Loucy (cell line): ENCODE data around the gene CD8A.

Experiments
- H2AFZ ChIP-seq: fragments of 200-600 bp; sonication (generic); 2 replicates; pipeline ENCODE4 v1.6.0; 2016; ENCODE audit warnings: antibody characterized with exemption, mild to moderate bottlenecking, low read length, moderate library complexity
- H3F3A ChIP-seq: fragments of 200-600 bp; 2 replicates; pipeline ENCODE4 v1.6.0; 2016; ENCODE audit warnings: antibody characterized with exemption, low read depth, mild to moderate bottlenecking
- H3K27me3 ChIP-seq: fragments of 200-600 bp; sonication (generic); 2 replicates; pipeline ENCODE4 v1.6.1; 2014; ENCODE audit warnings: low read length, mild to moderate bottlenecking; ENCODE audit not compliant: insufficient read depth, poor library complexity, severe bottlenecking
- H3K36me3 ChIP-seq: fragments of 200-600 bp; sonication (generic); 2 replicates; pipeline ENCODE4 v1.6.1; 2016; ENCODE audit warnings: low read length; ENCODE audit not compliant: insufficient read depth
- H3K4me1 ChIP-seq: fragments of 200-600 bp; sonication (generic); 2 replicates; pipeline ENCODE4 v1.5.1; 2014; ENCODE audit warnings: low read length, mild to moderate bottlenecking; ENCODE audit not compliant: insufficient read depth, poor library complexity, severe bottlenecking
- H3K4me2 ChIP-seq: fragments of 200-600 bp; sonication (generic); 2 replicates; pipeline ENCODE4 v1.6.0; 2014; ENCODE audit warnings: antibody characterized with exemption, low read length, low read depth, mild to moderate bottlenecking; ENCODE audit not compliant: poor library complexity, severe bottlenecking
- H3K4me3 ChIP-seq: fragments of 200-600 bp; sonication (generic); 2 replicates; pipeline ENCODE4 v1.5.1; 2014; ENCODE audit warnings: low read length, mild to moderate bottlenecking, mixed read lengths; ENCODE audit not compliant: poor library complexity, severe bottlenecking
- H3K79me2 ChIP-seq: fragments of 200-600 bp; sonication (generic); 2 replicates; pipeline ENCODE4 v1.6.1; 2014; ENCODE audit warnings: low read length; ENCODE audit not compliant: insufficient read depth
- H3K9ac ChIP-seq: fragments of 200-600 bp; sonication (generic); 2 replicates; pipeline ENCODE4 v1.6.0; 2014; ENCODE audit warnings: mild to moderate bottlenecking, low read depth, low read length, moderate library complexity; ENCODE audit not compliant: poor library complexity, severe bottlenecking
- H3K9me2 ChIP-seq: fragments of 200-600 bp; sonication (generic); replicated peaks from 2 replicates; pipeline ENCODE4 v1.6.1; 2016; ENCODE audit warnings: low read depth, low read length, mixed read lengths
- H3K9me3 ChIP-seq: fragments of 200-600 bp; sonication (generic); 2 replicates; pipeline ENCODE4 v1.6.1; 2014; ENCODE audit warnings: mild to moderate bottlenecking, antibody characterized with exemption, low read length, low read depth; ENCODE audit not compliant: insufficient read depth
- H4K20me1 ChIP-seq: fragments of 200-600 bp; sonication (generic); 2 replicates; pipeline ENCODE4 v1.6.0; 2014; ENCODE audit warnings: antibody characterized with exemption, low read length, mild to moderate bottlenecking; ENCODE audit not compliant: insufficient read depth, poor library complexity, severe bottlenecking
- EZH2phosphoT487 ChIP-seq: fragments of 200-600 bp; IDR thresholded peaks from 2 replicates; pipeline ENCODE4 v1.6.1; 2018; ENCODE audit warnings: antibody characterized with exemption, mild to moderate bottlenecking, moderate library complexity, borderline replicate concordance
- TF ChIP-seq, protein P1 (sequence below): fragments of 200-600 bp; sonication (generic); conservative IDR thresholded peaks from 2 replicates; pipeline ENCODE4 v1.5.1; 2014; ENCODE audit warnings: mild to moderate bottlenecking, antibody characterized with exemption, low read length

Gene CD8A

DNA sequence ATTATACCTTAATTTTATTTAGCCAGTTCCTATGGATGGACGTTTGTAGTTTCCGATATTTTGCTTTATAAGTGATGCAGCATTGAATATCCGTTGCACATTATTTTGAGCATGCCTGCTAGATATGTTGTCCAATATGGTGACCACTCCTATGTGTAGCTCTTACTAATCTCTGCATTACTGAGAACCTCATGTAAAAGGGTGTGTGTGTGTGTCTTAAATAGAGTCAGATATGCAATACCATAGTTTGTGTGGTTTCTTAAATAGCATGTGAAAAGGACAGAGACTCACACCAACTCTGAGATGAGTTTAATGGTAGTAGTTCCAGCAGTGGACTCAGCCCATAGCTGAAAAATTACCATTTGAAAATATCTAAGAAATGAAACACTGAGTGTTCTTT, 32.3 kb downstream of the CD8A start:
- Histone ChIP-seq H3F3A (no peaks in the 10 kb centered on the region), H3K79me2 (peaks cover 12% of the 10 kb centered on the region; the same call in 1 of the 2 replicates), H3K9me2 (no peaks in the 10 kb centered on the region), H3K36me3 (peaks cover 56% of the 10 kb centered on the region; the same call in 1 of the 2 replicates), H3K9ac (no peak overlapping the region), H4K20me1 (peaks cover 17% of the 10 kb centered on the region), H3K4me2 (no peak overlapping the region), H3K27me3 (no peaks in the 10 kb centered on the region), H3K4me1 (no peaks in the 10 kb centered on the region), H3K9me3 (no peaks in the 10 kb centered on the region), H3K4me3 (no peak overlapping the region), H2AFZ (no peak overlapping the region)
- no peak for TF ChIP-seq EZH2phosphoT487
- TF ChIP-seq, protein P1, sequence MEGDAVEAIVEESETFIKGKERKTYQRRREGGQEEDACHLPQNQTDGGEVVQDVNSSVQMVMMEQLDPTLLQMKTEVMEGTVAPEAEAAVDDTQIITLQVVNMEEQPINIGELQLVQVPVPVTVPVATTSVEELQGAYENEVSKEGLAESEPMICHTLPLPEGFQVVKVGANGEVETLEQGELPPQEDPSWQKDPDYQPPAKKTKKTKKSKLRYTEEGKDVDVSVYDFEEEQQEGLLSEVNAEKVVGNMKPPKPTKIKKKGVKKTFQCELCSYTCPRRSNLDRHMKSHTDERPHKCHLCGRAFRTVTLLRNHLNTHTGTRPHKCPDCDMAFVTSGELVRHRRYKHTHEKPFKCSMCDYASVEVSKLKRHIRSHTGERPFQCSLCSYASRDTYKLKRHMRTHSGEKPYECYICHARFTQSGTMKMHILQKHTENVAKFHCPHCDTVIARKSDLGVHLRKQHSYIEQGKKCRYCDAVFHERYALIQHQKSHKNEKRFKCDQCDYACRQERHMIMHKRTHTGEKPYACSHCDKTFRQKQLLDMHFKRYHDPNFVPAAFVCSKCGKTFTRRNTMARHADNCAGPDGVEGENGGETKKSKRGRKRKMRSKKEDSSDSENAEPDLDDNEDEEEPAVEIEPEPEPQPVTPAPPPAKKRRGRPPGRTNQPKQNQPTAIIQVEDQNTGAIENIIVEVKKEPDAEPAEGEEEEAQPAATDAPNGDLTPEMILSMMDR: no peak

DNA sequence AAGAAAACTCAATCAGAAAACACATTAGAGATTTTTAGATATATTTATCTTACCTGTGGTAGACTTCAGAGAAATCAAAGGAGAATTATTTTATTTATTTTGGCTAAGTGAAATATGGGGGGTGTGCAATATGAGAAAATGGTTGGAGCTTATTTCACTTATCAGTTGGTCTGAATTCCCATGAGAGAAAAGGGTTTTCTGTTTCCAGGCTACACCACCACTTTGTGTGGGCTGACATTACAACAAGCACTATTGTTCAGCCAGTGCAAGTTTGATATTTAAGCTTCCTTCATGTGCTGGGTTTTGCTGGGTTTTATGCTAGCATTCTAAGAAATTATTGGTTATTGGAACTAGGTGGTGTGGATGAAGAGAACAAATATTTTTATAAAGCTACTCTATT, 37.1 kb downstream of the CD8A start:
- Histone ChIP-seq H3K4me3 (no peak overlapping the region), H3K36me3 (peaks cover 80% of the 10 kb centered on the region), H3K9ac (no peak overlapping the region), H3K79me2 (peaks cover 33% of the 10 kb centered on the region; the same call in 1 of the 2 replicates), H3K9me2 (no peaks in the 10 kb centered on the region), H3K4me2 (no peak overlapping the region), H3K9me3 (peaks cover 11% of the 10 kb centered on the region; the same call in 1 of the 2 replicates), H4K20me1 (peaks cover 14% of the 10 kb centered on the region), H3K4me1 (no peaks in the 10 kb centered on the region), H3F3A (no peaks in the 10 kb centered on the region), H2AFZ (no peak overlapping the region), H3K27me3 (no peaks in the 10 kb centered on the region)
- TF ChIP-seq, protein P1: no peak
- TF ChIP-seq EZH2phosphoT487: no peak

DNA sequence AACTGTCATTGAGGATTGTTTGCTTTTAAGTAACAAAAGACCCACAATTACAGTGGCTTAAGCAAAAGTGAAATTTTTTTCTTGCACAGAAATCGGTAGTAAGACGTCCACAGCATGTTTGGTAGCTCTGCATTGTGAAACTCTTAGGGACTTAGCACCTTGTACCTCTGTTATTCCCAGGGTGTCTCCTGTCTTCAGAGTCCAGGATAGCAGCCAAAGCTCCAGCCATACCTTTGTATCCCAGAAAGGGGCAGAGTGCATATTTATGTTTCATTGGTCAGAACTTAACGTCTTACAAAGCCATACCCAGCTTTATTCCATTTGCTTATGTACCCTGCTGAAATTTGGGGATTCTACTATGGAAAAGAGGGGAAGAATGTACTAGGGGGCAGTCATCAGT, 37.8 kb downstream of the CD8A start:
- Histone ChIP-seq H3K9ac (no peak overlapping the region), H3K9me2 (no peaks in the 10 kb centered on the region), H3K4me1 (no peaks in the 10 kb centered on the region), H2AFZ (no peak overlapping the region), H3F3A (no peaks in the 10 kb centered on the region), H3K79me2 (peaks cover 39% of the 10 kb centered on the region; the same call in 1 of the 2 replicates), H3K4me3 (no peak overlapping the region), H3K9me3 (peaks cover 11% of the 10 kb centered on the region; the same call in 1 of the 2 replicates), H3K27me3 (no peaks in the 10 kb centered on the region), H3K4me2 (no peak overlapping the region), H4K20me1 (peaks cover 15% of the 10 kb centered on the region), H3K36me3 (peaks cover 79% of the 10 kb centered on the region)
- TF ChIP-seq EZH2phosphoT487: no peak
- TF ChIP-seq, protein P1: no peak
